Tibial nerve (tissue), 4 donors: ENCODE data around the gene NTNG1. TPM values are rescaled to one million over a fixed set of nuclear protein-coding genes. Genes with fewer than 3 reads are reported as not detected.
"Not testable (repeated sequence)": the region's sequence is repeated elsewhere in the genome, so short reads cannot be mapped to it uniquely, and the experiment has no call there.

Experiments used
- DNase-seq, 2 donors: peaks; one replicate each; pipeline ENCODE4 v3.0.0-alpha.2; 2019; ENCODE audit warnings: low spot score in 2 of 2
- H3K27ac ChIP-seq, 4 donors: fragments of 200-600 bp; sonication (generic) in 3 of 4; one replicate each; pipeline ENCODE4 v1.5.1; 2017 to 2019; ENCODE audit warnings: mild to moderate bottlenecking in 1 of 4
- H3K27me3 ChIP-seq, 2 donors: fragments of 200-600 bp; sonication (generic) in 1 of 2; one replicate each; pipeline versions ENCODE4 v1.5.1 to v1.6.0; 2017 to 2019
- H3K36me3 ChIP-seq, 3 donors: fragments of 200-600 bp; sonication (generic); one replicate each; pipeline ENCODE4 v1.5.1; 2018 to 2019
- H3K4me1 ChIP-seq, 4 donors: fragments of 200-600 bp; sonication (generic) in 3 of 4; one replicate each; pipeline ENCODE4 v1.5.1; 2017 to 2019
- H3K4me3 ChIP-seq, 4 donors: fragments of 200-600 bp; sonication (generic) in 3 of 4; one replicate each; pipeline ENCODE4 v1.5.1; 2017 to 2019; ENCODE audit warnings: mild to moderate bottlenecking in 1 of 4, moderate library complexity in 1 of 4
- H3K9me3 ChIP-seq, 4 donors: fragments of 200-600 bp; sonication (generic) in 3 of 4; one replicate each; pipeline ENCODE4 v1.5.1; 2017 to 2019
- EP300 ChIP-seq, 2 donors: sonication (generic); formaldehyde crosslinking; IDR thresholded peaks; one replicate each; pipeline ENCODE4 v1.6.1; 2017; ENCODE audit warnings: antibody characterized with exemption in 2 of 2, mild to moderate bottlenecking in 1 of 2
- POLR2A ChIP-seq, 2 donors: fragments of 450-650 bp; IDR thresholded peaks; one replicate each; pipeline ENCODE4 v1.6.1; 2017; ENCODE audit warnings: antibody characterized with exemption in 2 of 2, mild to moderate bottlenecking in 2 of 2, moderate library complexity in 2 of 2
- WGBS, 2 donors: methylation state at CpG; one replicate each; pipeline ENCODE4 v1.1.5; 2018; 5-methylcytosine and 5-hydroxymethylcytosine counted together
- total RNA-seq, 4 donors: library from RNA; depleted of rRNA; stranded (reverse); fragments of >200 nt; gene quantifications; one replicate each; pipeline ENCODE4 v1.1.0, GENCODE V29; 2016
- TF ChIP-seq, protein P1 (sequence below), 5 experiments: fragments of 200-600 bp in 3 of 5; fragments of 450-650 bp in 2 of 5; sonication (generic) in 3 of 5; IDR thresholded peaks; one replicate each; pipeline ENCODE4 v1.5.1; 2016 to 2019; ENCODE audit warnings: antibody characterized with exemption in 5 of 5, mild to moderate bottlenecking in 3 of 5, moderate library complexity in 2 of 5

The NTNG1 gene
- total RNA-seq, 4 donors from 2014 or later: 1.4 to 6.6 (median 3.9) TPM

- H3K27me3 ChIP-seq: no peaks in the 10 kb centered on the region
- 70 to 79% methylated on average over 1 of the region's 1 CpG for WGBS, 2 donors
Observed at GRCh38 chr1:107162745-107163144, 21.9 kb downstream of the NTNG1 start.

DNA sequence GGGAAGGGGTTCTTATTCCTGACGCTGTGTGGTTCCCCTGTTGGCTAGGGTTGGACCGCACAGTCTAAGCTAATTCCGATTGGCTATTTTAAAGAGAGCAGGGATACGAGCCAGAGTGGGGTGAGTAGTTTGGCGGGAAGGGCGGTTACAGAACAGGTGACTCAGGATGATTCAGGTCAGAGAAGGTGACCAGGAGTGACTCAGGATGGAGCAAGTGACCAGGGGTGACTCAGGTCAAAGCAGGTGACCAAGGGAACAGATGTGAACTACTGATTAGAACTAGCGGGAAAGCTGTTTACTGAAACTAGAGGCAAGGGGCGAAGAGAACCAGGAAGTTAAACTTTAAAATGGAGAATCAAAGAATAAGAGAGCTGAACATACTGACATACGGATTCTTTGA, 24.1 kb downstream of the NTNG1 start:
- not testable (repeated sequence) for H3K27ac ChIP-seq, H3K4me1 ChIP-seq, H3K9me3 ChIP-seq, DNase-seq, H3K4me3 ChIP-seq, H3K27me3 ChIP-seq, H3K36me3 ChIP-seq
- 96% methylated on average over 9 of the region's 9 CpGs for WGBS, 2 donors

More at GRCh38 chr1:107162745-107163144, 21.9 kb downstream of the NTNG1 start:
- H3K9me3 ChIP-seq: no peaks in the 10 kb centered on the region
- TF ChIP-seq POLR2A (IDR thresholded peaks at IDR 0.05): no peak
- TF ChIP-seq, protein P1, sequence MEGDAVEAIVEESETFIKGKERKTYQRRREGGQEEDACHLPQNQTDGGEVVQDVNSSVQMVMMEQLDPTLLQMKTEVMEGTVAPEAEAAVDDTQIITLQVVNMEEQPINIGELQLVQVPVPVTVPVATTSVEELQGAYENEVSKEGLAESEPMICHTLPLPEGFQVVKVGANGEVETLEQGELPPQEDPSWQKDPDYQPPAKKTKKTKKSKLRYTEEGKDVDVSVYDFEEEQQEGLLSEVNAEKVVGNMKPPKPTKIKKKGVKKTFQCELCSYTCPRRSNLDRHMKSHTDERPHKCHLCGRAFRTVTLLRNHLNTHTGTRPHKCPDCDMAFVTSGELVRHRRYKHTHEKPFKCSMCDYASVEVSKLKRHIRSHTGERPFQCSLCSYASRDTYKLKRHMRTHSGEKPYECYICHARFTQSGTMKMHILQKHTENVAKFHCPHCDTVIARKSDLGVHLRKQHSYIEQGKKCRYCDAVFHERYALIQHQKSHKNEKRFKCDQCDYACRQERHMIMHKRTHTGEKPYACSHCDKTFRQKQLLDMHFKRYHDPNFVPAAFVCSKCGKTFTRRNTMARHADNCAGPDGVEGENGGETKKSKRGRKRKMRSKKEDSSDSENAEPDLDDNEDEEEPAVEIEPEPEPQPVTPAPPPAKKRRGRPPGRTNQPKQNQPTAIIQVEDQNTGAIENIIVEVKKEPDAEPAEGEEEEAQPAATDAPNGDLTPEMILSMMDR (IDR thresholded peaks at IDR 0.05): no peak
- TF ChIP-seq EP300 (IDR thresholded peaks at IDR 0.05): no peak
- H3K4me1 ChIP-seq: no peaks in the 10 kb centered on the region
- H3K36me3 ChIP-seq: no peaks in the 10 kb centered on the region
- H3K27ac ChIP-seq: no peak overlapping the region
- H3K4me3 ChIP-seq: no peak overlapping the region
- no peak for DNase-seq

DNA sequence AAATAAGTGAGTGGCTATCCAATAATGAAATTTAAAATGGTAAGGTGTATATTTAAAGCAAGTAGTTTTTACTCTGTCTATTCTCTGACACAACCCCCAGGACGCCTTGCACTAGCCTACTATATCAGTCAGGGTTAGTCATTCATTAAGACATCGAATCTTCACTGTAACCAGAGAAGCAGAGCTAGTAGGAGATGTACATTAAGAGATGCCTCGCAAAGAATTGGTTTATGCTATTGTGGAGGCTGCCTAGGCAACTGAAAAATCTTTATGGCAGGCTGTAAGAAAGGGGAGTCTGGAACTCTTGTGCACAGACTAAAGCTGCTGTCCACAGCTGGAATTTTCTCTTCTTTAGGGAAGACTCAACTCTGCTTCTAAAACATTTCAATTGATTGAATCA, 28.8 kb downstream of the NTNG1 start:
- no peak overlapping the region for H3K4me3 ChIP-seq
- TF ChIP-seq POLR2A (IDR thresholded peaks at IDR 0.05) (no peak), EP300 (IDR thresholded peaks at IDR 0.05) (no peak)
- TF ChIP-seq, protein P1 (IDR thresholded peaks at IDR 0.05): no peak
- DNase-seq: no peak
- H3K27me3 ChIP-seq: no peaks in the 10 kb centered on the region
- 77 to 91% methylated on average over 3 of the region's 3 CpGs for WGBS, 2 donors
- no peak overlapping the region for H3K27ac ChIP-seq
- H3K36me3 ChIP-seq: no peaks in the 10 kb centered on the region
- H3K9me3 ChIP-seq: no peaks in the 10 kb centered on the region
- no peaks in the 10 kb centered on the region for H3K4me1 ChIP-seq

DNA sequence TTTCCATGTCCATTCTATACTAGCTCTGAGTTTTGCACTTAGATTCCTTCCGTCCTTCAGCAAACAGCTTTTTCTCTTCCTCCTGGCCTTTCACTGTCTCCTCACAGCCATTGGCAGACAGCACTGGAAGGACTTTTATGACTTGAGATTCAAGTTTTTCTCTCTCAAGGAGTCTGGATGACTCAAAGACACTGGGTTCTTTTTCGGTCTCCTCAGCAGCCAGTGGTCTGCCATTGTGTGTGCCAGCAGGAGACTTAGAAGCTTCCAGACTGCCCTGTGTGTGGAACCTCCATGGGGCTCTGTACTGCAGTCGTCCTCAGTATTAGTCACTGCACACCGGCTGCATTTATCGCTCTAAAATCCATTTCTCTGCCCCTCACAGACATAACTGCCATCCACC, 30.5 kb downstream of the NTNG1 start:
- Histone ChIP-seq H3K27ac (no peak overlapping the region), H3K4me3 (no peak overlapping the region), H3K36me3 (no peaks in the 10 kb centered on the region), H3K4me1 (no peaks in the 10 kb centered on the region), H3K27me3 (no peaks in the 10 kb centered on the region), H3K9me3 (no peaks in the 10 kb centered on the region)
- DNase-seq: no peak
- WGBS, 2 donors: 74 to 79% methylated on average over 5 of the region's 5 CpGs
- no peak for TF ChIP-seq EP300 (IDR thresholded peaks at IDR 0.05)
- TF ChIP-seq, protein P1 (IDR thresholded peaks at IDR 0.05): no peak
- no peak for TF ChIP-seq POLR2A (IDR thresholded peaks at IDR 0.05)

- no peak overlapping the region for H3K27ac ChIP-seq
- TF ChIP-seq, protein P1 (IDR thresholded peaks at IDR 0.05): no peak
- TF ChIP-seq POLR2A (IDR thresholded peaks at IDR 0.05): no peak
- no peak for TF ChIP-seq EP300 (IDR thresholded peaks at IDR 0.05)
- no peak for DNase-seq
- H3K4me1 ChIP-seq: no peaks in the 10 kb centered on the region
- WGBS, 2 donors: 83% methylated on average over 5 of the region's 5 CpGs
- H3K9me3 ChIP-seq: no peaks in the 10 kb centered on the region
- no peak overlapping the region for H3K4me3 ChIP-seq
- no peaks in the 10 kb centered on the region for H3K27me3 ChIP-seq
- H3K36me3 ChIP-seq: no peaks in the 10 kb centered on the region
Observed at GRCh38 chr1:107172450-107173170, 31.8 kb downstream of the NTNG1 start.
